ENCODE data around the gene TMEM217. TPM values are rescaled to one million over a fixed set of nuclear protein-coding genes. Genes with fewer than 3 reads are reported as not detected.

The TMEM217 gene
- polyA plus RNA-seq, 1 donor from 2014 or later = 0.32 TPM

GRCh38 chr6:37287519-37288157 lies 29.7 kb upstream of the TMEM217 start:
- no peaks in the 10 kb centered on the region for H4K20me1 ChIP-seq (ENCODE audit: insufficient read depth)
- H3K27ac ChIP-seq (ENCODE audit: low read length) = no peak overlapping the region
- no peak overlapping the region for H3K4me3 ChIP-seq (ENCODE audit: low read length)
- no peaks in the 10 kb centered on the region for H3K9me2 ChIP-seq (ENCODE audit: insufficient read depth, low read length)
- no peaks in the 10 kb centered on the region for H3F3A ChIP-seq (ENCODE audit: insufficient read depth, low read length, poor library complexity, severe bottlenecking)
- no peaks in the 10 kb centered on the region for H3K79me2 ChIP-seq (replicated peaks; ENCODE audit: insufficient read depth, low read length)
- no peak overlapping the region for H3K9ac ChIP-seq (ENCODE audit: low read length)
- TF ChIP-seq REST (IDR thresholded peaks at IDR 0.05; ENCODE audit: borderline replicate concordance) = no peak
- TF ChIP-seq TAF1 (IDR thresholded peaks at IDR 0.05; ENCODE audit: low read depth) = no peak
- no peak for TF ChIP-seq MXI1 (conservative IDR thresholded peaks at IDR 0.05; ENCODE audit: poor library complexity, severe bottlenecking)
- TF ChIP-seq SMC3 (conservative IDR thresholded peaks at IDR 0.05; ENCODE audit: poor library complexity) = no peak
- TF ChIP-seq POLR2AphosphoS5 (IDR thresholded peaks at IDR 0.05) = no peak
- TF ChIP-seq CTCF (IDR thresholded peaks at IDR 0.05; ENCODE audit: poor library complexity, severe bottlenecking) = no peak
- TF ChIP-seq EP300 (conservative IDR thresholded peaks at IDR 0.05; ENCODE audit: poor library complexity, severe bottlenecking) = no peak
- TF ChIP-seq RAD21 (conservative IDR thresholded peaks at IDR 0.05) = no peak
- no peak for TF ChIP-seq EZH2 (IDR thresholded peaks at IDR 0.05; ENCODE audit: borderline replicate concordance, insufficient read depth, low read length, poor library complexity, severe bottlenecking)
- H3K27me3 ChIP-seq (ENCODE audit: insufficient read depth, low read depth, low read length) = no peaks in the 10 kb centered on the region
- no peak overlapping the region for H3K4me2 ChIP-seq (ENCODE audit: low read length)
- peaks cover 5% of the 10 kb centered on the region for H3K36me3 ChIP-seq (ENCODE audit: insufficient read depth, low read length)
- no peaks in the 10 kb centered on the region for H3K9me3 ChIP-seq (ENCODE audit: low read length)
- H2AFZ ChIP-seq (ENCODE audit: low read depth, low read length) = no peak overlapping the region

- Histone ChIP-seq H3K27me3 (ENCODE audit: insufficient read depth, low read depth, low read length) (no peaks in the 10 kb centered on the region), H3K9me3 (ENCODE audit: low read length) (no peaks in the 10 kb centered on the region), H3K9ac (ENCODE audit: low read length) (no peak overlapping the region), H3K4me3 (ENCODE audit: low read length) (no peak overlapping the region), H3F3A (ENCODE audit: insufficient read depth, low read length, poor library complexity, severe bottlenecking) (no peaks in the 10 kb centered on the region), H4K20me1 (ENCODE audit: insufficient read depth) (no peaks in the 10 kb centered on the region), H3K36me3 (ENCODE audit: insufficient read depth, low read length) (peaks cover 5% of the 10 kb centered on the region), H3K9me2 (ENCODE audit: insufficient read depth, low read length) (no peaks in the 10 kb centered on the region), H2AFZ (ENCODE audit: low read depth, low read length) (no peak overlapping the region), H3K4me2 (ENCODE audit: low read length) (no peak overlapping the region), H3K27ac (ENCODE audit: low read length) (no peak overlapping the region), H3K79me2 (replicated peaks; ENCODE audit: insufficient read depth, low read length) (no peaks in the 10 kb centered on the region)
- TF ChIP-seq MXI1 (conservative IDR thresholded peaks at IDR 0.05; ENCODE audit: poor library complexity, severe bottlenecking) (no peak), CTCF (IDR thresholded peaks at IDR 0.05; ENCODE audit: poor library complexity, severe bottlenecking) (no peak), REST (IDR thresholded peaks at IDR 0.05; ENCODE audit: borderline replicate concordance) (no peak), POLR2AphosphoS5 (IDR thresholded peaks at IDR 0.05) (no peak), RAD21 (conservative IDR thresholded peaks at IDR 0.05) (no peak), EP300 (conservative IDR thresholded peaks at IDR 0.05; ENCODE audit: poor library complexity, severe bottlenecking) (no peak), TAF1 (IDR thresholded peaks at IDR 0.05; ENCODE audit: low read depth) (no peak), SMC3 (conservative IDR thresholded peaks at IDR 0.05; ENCODE audit: poor library complexity) (no peak), EZH2 (IDR thresholded peaks at IDR 0.05; ENCODE audit: borderline replicate concordance, insufficient read depth, low read length, poor library complexity, severe bottlenecking) (no peak)
These were observed 27.9 kb upstream of the TMEM217 start for GRCh38 chr6:37285861-37286311.

Data from neural cell (in vitro differentiated cells).